SU-DHL-6 (cell line): ENCODE data around the gene KASH5.

Experiments used
- CTCF ChIP-seq: fragments of 200-600 bp; sonication (generic); IDR thresholded peaks from one replicate; pipeline ENCODE4 v1.5.1; 2017; ENCODE audit warnings: antibody characterized with exemption, mild to moderate bottlenecking, low read length, moderate library complexity; ENCODE audit not compliant: insufficient read depth, poor library complexity, severe bottlenecking
- EZH2phosphoT487 ChIP-seq: fragments of 200-600 bp; sonication (generic), shearing (Covaris generic); conservative IDR thresholded peaks from 2 replicates; pipeline ENCODE4 v1.6.1; 2018; ENCODE audit warnings: mild to moderate bottlenecking, antibody characterized with exemption, low read length, moderate library complexity, mixed read lengths

GRCh38 chr19:49445997-49446396, 57.9 kb downstream of the KASH5 start:
- TF ChIP-seq CTCF (no peak), EZH2phosphoT487 (no peak)
